ENCODE results near the gene ZNFX1.

DNA sequence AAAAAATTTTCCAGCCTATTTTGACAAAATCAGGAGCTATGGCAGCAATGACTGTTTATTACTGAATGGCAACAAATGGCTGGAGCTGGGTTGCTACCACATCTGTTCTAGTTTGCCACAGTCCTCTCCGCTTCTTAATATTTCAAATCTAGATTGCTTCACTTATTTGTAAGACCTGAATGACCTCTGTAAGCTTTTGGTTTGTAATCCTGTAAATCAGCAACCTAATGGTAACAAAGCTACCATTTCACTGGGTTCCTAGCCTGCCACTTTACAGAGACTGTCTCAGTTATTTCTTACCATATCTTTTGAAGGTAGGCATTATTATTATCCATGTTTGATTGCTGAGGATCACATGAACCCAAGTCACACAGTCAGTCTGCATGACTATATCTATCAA is 15.4 kb downstream of the ZNFX1 start:
- TF ChIP-seq MAFK (IDR thresholded peaks at IDR 0.05; ENCODE audit: low read length) = no peak
- TF ChIP-seq POLR2A (conservative IDR thresholded peaks at IDR 0.05) = no peak
- no peak for TF ChIP-seq HCFC1 (IDR thresholded peaks at IDR 0.05; ENCODE audit: low read depth, low read length)
- TF ChIP-seq, protein P1, sequence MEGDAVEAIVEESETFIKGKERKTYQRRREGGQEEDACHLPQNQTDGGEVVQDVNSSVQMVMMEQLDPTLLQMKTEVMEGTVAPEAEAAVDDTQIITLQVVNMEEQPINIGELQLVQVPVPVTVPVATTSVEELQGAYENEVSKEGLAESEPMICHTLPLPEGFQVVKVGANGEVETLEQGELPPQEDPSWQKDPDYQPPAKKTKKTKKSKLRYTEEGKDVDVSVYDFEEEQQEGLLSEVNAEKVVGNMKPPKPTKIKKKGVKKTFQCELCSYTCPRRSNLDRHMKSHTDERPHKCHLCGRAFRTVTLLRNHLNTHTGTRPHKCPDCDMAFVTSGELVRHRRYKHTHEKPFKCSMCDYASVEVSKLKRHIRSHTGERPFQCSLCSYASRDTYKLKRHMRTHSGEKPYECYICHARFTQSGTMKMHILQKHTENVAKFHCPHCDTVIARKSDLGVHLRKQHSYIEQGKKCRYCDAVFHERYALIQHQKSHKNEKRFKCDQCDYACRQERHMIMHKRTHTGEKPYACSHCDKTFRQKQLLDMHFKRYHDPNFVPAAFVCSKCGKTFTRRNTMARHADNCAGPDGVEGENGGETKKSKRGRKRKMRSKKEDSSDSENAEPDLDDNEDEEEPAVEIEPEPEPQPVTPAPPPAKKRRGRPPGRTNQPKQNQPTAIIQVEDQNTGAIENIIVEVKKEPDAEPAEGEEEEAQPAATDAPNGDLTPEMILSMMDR (IDR thresholded peaks at IDR 0.05 in 2 of 3, conservative IDR thresholded peaks at IDR 0.05 in 1 of 3; ENCODE audit: insufficient read depth in 2 of 3, low read depth in 1 of 3, low read length in 3 of 3) = no peak
- TF ChIP-seq, protein P2, sequence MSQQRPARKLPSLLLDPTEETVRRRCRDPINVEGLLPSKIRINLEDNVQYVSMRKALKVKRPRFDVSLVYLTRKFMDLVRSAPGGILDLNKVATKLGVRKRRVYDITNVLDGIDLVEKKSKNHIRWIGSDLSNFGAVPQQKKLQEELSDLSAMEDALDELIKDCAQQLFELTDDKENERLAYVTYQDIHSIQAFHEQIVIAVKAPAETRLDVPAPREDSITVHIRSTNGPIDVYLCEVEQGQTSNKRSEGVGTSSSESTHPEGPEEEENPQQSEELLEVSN (IDR thresholded peaks at IDR 0.05; ENCODE audit: borderline replicate concordance in 1 of 2, extremely low read depth in 1 of 2, insufficient read depth in 1 of 2, insufficient read length in 1 of 2, low read depth in 1 of 2, low read length in 1 of 2, poor library complexity in 1 of 2, severe bottlenecking in 1 of 2) = no peak
- no peak for TF ChIP-seq ETV1 (tag; conservative IDR thresholded peaks at IDR 0.05; ENCODE audit: low read depth)
- TF ChIP-seq FOXJ3 (CRISPR knock-in tag; IDR thresholded peaks at IDR 0.05) = no peak
- TF ChIP-seq SMC3 (conservative IDR thresholded peaks at IDR 0.05; ENCODE audit: insufficient read depth, low read depth, low read length) = no peak
- TF ChIP-seq EP300 (IDR thresholded peaks at IDR 0.05; ENCODE audit: low read length) = no peak
- TF ChIP-seq HMG20B (CRISPR knock-in tag; IDR thresholded peaks at IDR 0.05) = no peak
- TF ChIP-seq ZNF146 (CRISPR knock-in tag; IDR thresholded peaks at IDR 0.05; ENCODE audit: unreplicated experiment) = no peak
- TF ChIP-seq KHSRP (IDR thresholded peaks at IDR 0.05) = no peak
- TF ChIP-seq IRF2 (CRISPR knock-in tag; IDR thresholded peaks at IDR 0.05) = no peak
